HEK293T (cell line): ENCODE measurements around the gene TENM3.

Source experiments
- CTCF ChIA-PET: fragments of 350-600 bp; formaldehyde crosslinking; extraction: SDS; loops from one replicate; lab custom pipeline; 2021; ENCODE audit warnings: antibody characterized with exemption, inconsistent platforms; lab: Yijun Ruan, JAX
- POLR2A ChIA-PET: fragments of 350-600 bp; formaldehyde crosslinking; extraction: SDS; loops from one replicate; lab custom pipeline; 2020; ENCODE audit warnings: antibody characterized with exemption, inconsistent platforms; lab: Yijun Ruan, JAX
- DNase-seq: peaks from one replicate; pipeline ENCODE4 v3.0.0; 2012; ENCODE audit warnings: mixed read lengths; ENCODE audit errors: extremely low spot score
- ARNT ChIP-seq: fragments of 450-650 bp; IDR thresholded peaks from 2 replicates; pipeline ENCODE4 v1.6.1; 2017; ENCODE audit warnings: mild to moderate bottlenecking
- BHLHE40 ChIP-seq: fragments of 450-650 bp; IDR thresholded peaks from 2 replicates; pipeline ENCODE4 v1.6.1; 2016; ENCODE audit warnings: mild to moderate bottlenecking, moderate library complexity, borderline replicate concordance
- CTBP1 ChIP-seq: fragments of 450-650 bp; IDR thresholded peaks from 2 replicates; pipeline ENCODE4 v1.6.1; 2016; ENCODE audit warnings: borderline replicate concordance
- ELF4 ChIP-seq: fragments of 450-650 bp; IDR thresholded peaks from 2 replicates; pipeline ENCODE4 v1.6.1; 2017; ENCODE audit warnings: antibody characterized with exemption
- FOXA1 ChIP-seq: fragments of 450-650 bp; IDR thresholded peaks from 2 replicates; pipeline ENCODE4 v1.6.1; 2016; ENCODE audit warnings: mild to moderate bottlenecking
- FOXK2 ChIP-seq: fragments of 450-650 bp; IDR thresholded peaks from 2 replicates; pipeline ENCODE4 v1.6.1; 2016; ENCODE audit warnings: mild to moderate bottlenecking
- FOXM1 ChIP-seq: fragments of 450-650 bp; IDR thresholded peaks from 2 replicates; pipeline ENCODE4 v1.6.1; 2017; ENCODE audit warnings: mild to moderate bottlenecking, borderline replicate concordance
- HDGF ChIP-seq: fragments of 450-650 bp; IDR thresholded peaks from 2 replicates; pipeline ENCODE4 v1.6.1; 2017; ENCODE audit warnings: antibody characterized with exemption, borderline replicate concordance
- L3MBTL2 ChIP-seq: fragments of 450-650 bp; conservative IDR thresholded peaks from 2 replicates; pipeline ENCODE4 v1.6.1; 2016; ENCODE audit warnings: mild to moderate bottlenecking
- LEF1 ChIP-seq: fragments of 450-650 bp; IDR thresholded peaks from 2 replicates; pipeline ENCODE4 v1.6.1; 2017; ENCODE audit warnings: mild to moderate bottlenecking, borderline replicate concordance
- NFRKB ChIP-seq: fragments of 450-650 bp; IDR thresholded peaks from 2 replicates; pipeline ENCODE4 v1.6.1; 2016; ENCODE audit warnings: mild to moderate bottlenecking, moderate library complexity
- PKNOX1 ChIP-seq: fragments of 450-650 bp; IDR thresholded peaks from 2 replicates; pipeline ENCODE4 v1.6.1; 2016
- SP1 ChIP-seq: fragments of 450-650 bp; IDR thresholded peaks from 2 replicates; pipeline ENCODE4 v1.6.1; 2017
- SUZ12 ChIP-seq: fragments of 450-650 bp; IDR thresholded peaks from 2 replicates; pipeline ENCODE4 v1.6.1; 2016; ENCODE audit warnings: mild to moderate bottlenecking
- TARDBP ChIP-seq: fragments of 450-650 bp; IDR thresholded peaks from 2 replicates; pipeline ENCODE4 v1.6.1; 2016
- ZNF384 ChIP-seq: fragments of 450-650 bp; IDR thresholded peaks from 2 replicates; pipeline ENCODE4 v1.6.1; 2016

The TENM3 gene

GRCh38 chr4:182583703-182584415 lies 340.7 kb downstream of the TENM3 start:
- DNase-seq: no peak
- ChIA-PET CTCF (interaction anchor here (0.7 kb wide), 1 partner anchor 346 kb away, joined by 3 read pairs; no protein-coding TSS in a partner anchor), POLR2A (no interaction called here)
- no peak for TF ChIP-seq BHLHE40
- no peak for TF ChIP-seq ELF4
- TF ChIP-seq PKNOX1: peak; percentile 84
- TF ChIP-seq FOXA1: no peak
- peak; percentile 46; the same call in 1 of the 2 replicates for TF ChIP-seq ARNT

- TF ChIP-seq NFRKB (no peak), FOXM1 (no peak), HDGF (no peak), ARNT (no peak), FOXA1 (no peak), LEF1 (no peak), ZNF384 (no peak), CTBP1 (no peak), FOXK2 (no peak), TARDBP (no peak)
- DNase-seq: no peak
- CTCF ChIA-PET: no interaction called here
- POLR2A ChIA-PET: no interaction called here
Observed at GRCh38 chr4:182585321-182585720, 342.1 kb downstream of the TENM3 start.

GRCh38 chr4:182589100-182589499 lies 345.9 kb downstream of the TENM3 start:
- no peak for DNase-seq
- TF ChIP-seq ARNT (no peak), FOXA1 (no peak), SP1 (no peak), LEF1 (no peak), ELF4 (no peak), ZNF384 (no peak), SUZ12 (no peak), HDGF (no peak), L3MBTL2 (no peak), TARDBP (no peak)
- ChIA-PET POLR2A (no interaction called here), CTCF (no interaction called here)

GRCh38 chr4:182593402-182593801 lies 350.2 kb downstream of the TENM3 start:
- DNase-seq: no peak

GRCh38 chr4:182593864-182594263 lies 350.7 kb downstream of the TENM3 start:
- POLR2A ChIA-PET: no interaction called here
- CTCF ChIA-PET: interaction anchor here (0.8 kb wide), 1 partner anchor 49 kb away, joined by 5 read pairs; no protein-coding TSS in a partner anchor
- no peak for DNase-seq
- TF ChIP-seq ZNF384 (no peak), SP1 (no peak), FOXA1 (no peak), FOXK2 (no peak), ELF4 (no peak), SUZ12 (no peak), PKNOX1 (no peak)

More at GRCh38 chr4:182593402-182593801, 350.2 kb downstream of the TENM3 start:
- CTCF ChIA-PET: interaction anchor here (0.8 kb wide), 1 partner anchor 49 kb away, joined by 5 read pairs; no protein-coding TSS in a partner anchor
- TF ChIP-seq ZNF384 (no peak), PKNOX1 (no peak), FOXA1 (no peak), LEF1 (no peak), BHLHE40 (no peak), FOXK2 (no peak), SUZ12 (no peak), ELF4 (no peak), NFRKB (no peak), CTBP1 (no peak), TARDBP (no peak), SP1 (no peak), FOXM1 (no peak)
- POLR2A ChIA-PET: no interaction called here

GRCh38 chr4:182600093-182600492 lies 356.9 kb downstream of the TENM3 start:
- ChIA-PET CTCF (no interaction called here), POLR2A (no interaction called here)
- TF ChIP-seq NFRKB (no peak), L3MBTL2 (no peak), HDGF (no peak), FOXA1 (no peak), CTBP1 (no peak), FOXK2 (no peak), FOXM1 (no peak)
- DNase-seq: no peak

- TF ChIP-seq SUZ12: no peak
- TF ChIP-seq PKNOX1: no peak
- TF ChIP-seq ZNF384: no peak
- TF ChIP-seq BHLHE40: no peak
- no peak for TF ChIP-seq NFRKB
- TF ChIP-seq ARNT: no peak
- no peak for TF ChIP-seq ELF4
- TF ChIP-seq FOXK2: no peak
- TF ChIP-seq FOXM1: no peak
- TF ChIP-seq LEF1: no peak
- no peak for TF ChIP-seq CTBP1
- TF ChIP-seq L3MBTL2: no peak
- no peak for TF ChIP-seq TARDBP
- no peak for TF ChIP-seq FOXA1
- no peak for TF ChIP-seq HDGF
- ChIA-PET POLR2A (no interaction called here), CTCF (no interaction called here)
- DNase-seq: no peak
Observed at GRCh38 chr4:182600856-182601255, 357.7 kb downstream of the TENM3 start.
